Duodenal mucosa (tissue), 2 donors: ENCODE measurements around the gene SUCNR1.

Experiments used
- H3K27ac ChIP-seq: one replicate; pipeline ENCODE4 v1.7.0; 2013; ENCODE audit warnings: low read depth, low read length
- H3K27me3 ChIP-seq, 2 donors: one replicate each; pipeline ENCODE4 v1.7.0; 2013; ENCODE audit warnings: low read length in 2 of 2, control low read depth in 1 of 2; ENCODE audit not compliant: insufficient read depth in 2 of 2, control insufficient read depth in 1 of 2
- H3K36me3 ChIP-seq, 2 donors: one replicate each; pipeline ENCODE4 v1.7.0; 2013; ENCODE audit warnings: low read length in 2 of 2, control low read depth in 1 of 2; ENCODE audit not compliant: insufficient read depth in 2 of 2, control insufficient read depth in 1 of 2
- H3K4me1 ChIP-seq, 2 donors: one replicate each; pipeline ENCODE4 v1.7.0; 2013; ENCODE audit warnings: low read length in 2 of 2, control low read depth in 1 of 2; ENCODE audit not compliant: insufficient read depth in 2 of 2, control insufficient read depth in 1 of 2
- H3K4me3 ChIP-seq, 2 donors: one replicate each; pipeline ENCODE4 v1.7.0; 2013; ENCODE audit warnings: low read length in 2 of 2, low read depth in 1 of 2
- H3K9ac ChIP-seq, 2 donors: one replicate each; pipeline ENCODE4 v1.7.0; 2013; ENCODE audit warnings: low read length in 2 of 2, low read depth in 1 of 2
- H3K9me3 ChIP-seq, 2 donors: one replicate each; pipeline ENCODE4 v1.7.0; 2013; ENCODE audit warnings: low read length in 2 of 2, control low read depth in 1 of 2; ENCODE audit not compliant: control insufficient read depth in 1 of 2

SUCNR1 gene

GRCh38 chr3:151852074-151852811, 21.2 kb upstream of the SUCNR1 start:
- Histone ChIP-seq H3K9me3 (peaks cover 0 to 3% of the 10 kb centered on the region in 2 donors), H3K9ac (no peak overlapping the region), H3K27ac (no peak overlapping the region), H3K4me3 (no peak overlapping the region), H3K27me3 (no peaks in the 10 kb centered on the region), H3K36me3 (no peaks in the 10 kb centered on the region), H3K4me1 (no peaks in the 10 kb centered on the region)

- no peak overlapping the region for H3K27ac ChIP-seq
- no peak overlapping the region for H3K4me3 ChIP-seq
- H3K36me3 ChIP-seq = no peaks in the 10 kb centered on the region
- no peak overlapping the region for H3K9ac ChIP-seq
- H3K27me3 ChIP-seq = no peaks in the 10 kb centered on the region
- H3K9me3 ChIP-seq = no peaks in the 10 kb centered on the region
- H3K4me1 ChIP-seq = peaks cover 0 to 20% of the 10 kb centered on the region in 2 donors
Observed at GRCh38 chr3:151856118-151856517, 17.3 kb upstream of the SUCNR1 start.

GRCh38 chr3:151856641-151857040, 16.8 kb upstream of the SUCNR1 start:
- Histone ChIP-seq H3K36me3 (no peaks in the 10 kb centered on the region), H3K27ac (no peak overlapping the region), H3K4me3 (no peak overlapping the region), H3K9me3 (no peaks in the 10 kb centered on the region), H3K9ac (no peak overlapping the region), H3K27me3 (no peaks in the 10 kb centered on the region), H3K4me1 (peaks cover 0 to 20% of the 10 kb centered on the region in 2 donors)

GRCh38 chr3:151859233-151859673, 14.2 kb upstream of the SUCNR1 start:
- no peaks in the 10 kb centered on the region for H3K36me3 ChIP-seq

GRCh38 chr3:151859905-151860304, 13.5 kb upstream of the SUCNR1 start:
- Histone ChIP-seq H3K4me1 (peaks cover 0 to 20% of the 10 kb centered on the region in 2 donors), H3K27ac (no peak overlapping the region), H3K9ac (no peak overlapping the region), H3K4me3 (no peak overlapping the region), H3K27me3 (no peaks in the 10 kb centered on the region), H3K9me3 (no peaks in the 10 kb centered on the region), H3K36me3 (no peaks in the 10 kb centered on the region)

More at GRCh38 chr3:151859233-151859673, 14.2 kb upstream of the SUCNR1 start:
- Histone ChIP-seq H3K27ac (no peak overlapping the region), H3K4me1 (peaks cover 0 to 20% of the 10 kb centered on the region in 2 donors), H3K27me3 (no peaks in the 10 kb centered on the region), H3K9me3 (no peaks in the 10 kb centered on the region), H3K4me3 (no peak overlapping the region), H3K9ac (no peak overlapping the region)

GRCh38 chr3:151863611-151864010, 9.8 kb upstream of the SUCNR1 start:
- H3K36me3 ChIP-seq = no peaks in the 10 kb centered on the region
- H3K9ac ChIP-seq = no peak overlapping the region
- no peaks in the 10 kb centered on the region for H3K27me3 ChIP-seq
- H3K4me1 ChIP-seq = peaks cover 0 to 20% of the 10 kb centered on the region in 2 donors
- H3K4me3 ChIP-seq = no peak overlapping the region
- no peak overlapping the region for H3K27ac ChIP-seq
- H3K9me3 ChIP-seq = no peaks in the 10 kb centered on the region

- no peaks in the 10 kb centered on the region for H3K36me3 ChIP-seq
- no peak overlapping the region for H3K4me3 ChIP-seq
- no peak overlapping the region for H3K27ac ChIP-seq
- H3K9ac ChIP-seq = no peak overlapping the region
- H3K4me1 ChIP-seq = peaks cover 0 to 12% of the 10 kb centered on the region in 2 donors
- no peaks in the 10 kb centered on the region for H3K9me3 ChIP-seq
- H3K27me3 ChIP-seq = no peaks in the 10 kb centered on the region
Observed at GRCh38 chr3:151864423-151865101, 8.9 kb upstream of the SUCNR1 start.

GRCh38 chr3:151866711-151867410, 6.6 kb upstream of the SUCNR1 start:
- Histone ChIP-seq H3K9ac (no peak overlapping the region), H3K9me3 (no peaks in the 10 kb centered on the region), H3K27me3 (no peaks in the 10 kb centered on the region), H3K36me3 (no peaks in the 10 kb centered on the region), H3K4me1 (no peaks in the 10 kb centered on the region), H3K4me3 (no peak overlapping the region), H3K27ac (no peak overlapping the region)

- Histone ChIP-seq H3K27me3 (no peaks in the 10 kb centered on the region), H3K36me3 (no peaks in the 10 kb centered on the region), H3K27ac (no peak overlapping the region), H3K9ac (no peak overlapping the region), H3K4me3 (no peak overlapping the region), H3K4me1 (no peaks in the 10 kb centered on the region), H3K9me3 (no peaks in the 10 kb centered on the region)
Observed at GRCh38 chr3:151867666-151868065, 5.8 kb upstream of the SUCNR1 start.

- Histone ChIP-seq H3K27me3 (no peaks in the 10 kb centered on the region), H3K4me3 (no peak overlapping the region), H3K36me3 (no peaks in the 10 kb centered on the region), H3K9me3 (no peaks in the 10 kb centered on the region), H3K27ac (no peak overlapping the region), H3K4me1 (no peaks in the 10 kb centered on the region), H3K9ac (no peak overlapping the region)
Observed at GRCh38 chr3:151869181-151869580, 4.3 kb upstream of the SUCNR1 start.
